Glutamatergic neuron (in vitro differentiated cells): ENCODE results near the gene MYO5A. TPM values are rescaled to one million over a fixed set of nuclear protein-coding genes. Genes with fewer than 3 reads are reported as not detected.

Source experiments
- DNase-seq: peaks from one replicate; pipeline ENCODE4 v3.0.0; 2022
- H3K27ac Mint-ChIP-seq: one replicate; pipeline ENCODE4 v1.8.0; 2020; ENCODE audit warnings: mild to moderate bottlenecking, mixed read lengths, inconsistent platforms; ENCODE audit not compliant: unreplicated experiment
- H3K27me3 Mint-ChIP-seq: one replicate; pipeline ENCODE4 v1.8.0; 2020; ENCODE audit warnings: mild to moderate bottlenecking, moderate library complexity, mixed read lengths, inconsistent platforms; ENCODE audit not compliant: unreplicated experiment
- H3K36me3 Mint-ChIP-seq: one replicate; pipeline ENCODE4 v1.8.0; 2020; ENCODE audit warnings: mild to moderate bottlenecking, mixed read lengths, inconsistent platforms; ENCODE audit not compliant: unreplicated experiment
- H3K4me1 Mint-ChIP-seq: one replicate; pipeline ENCODE4 v1.8.0; 2020; ENCODE audit warnings: mild to moderate bottlenecking, low read depth, mixed read lengths, inconsistent platforms; ENCODE audit not compliant: unreplicated experiment
- H3K4me3 Mint-ChIP-seq: one replicate; pipeline ENCODE4 v1.8.0; 2020; ENCODE audit warnings: mild to moderate bottlenecking, mixed read lengths, inconsistent platforms; ENCODE audit not compliant: unreplicated experiment
- H3K9me3 Mint-ChIP-seq: one replicate; pipeline ENCODE4 v1.8.0; 2020; ENCODE audit warnings: mild to moderate bottlenecking, moderate library complexity, mixed read lengths, inconsistent platforms; ENCODE audit not compliant: unreplicated experiment
- CTCF ChIP-seq: fragments of 200-600 bp; sonication (generic); IDR thresholded peaks from one replicate; pipeline ENCODE4 v1.5.0; 2021; ENCODE audit not compliant: partially characterized antibody, unreplicated experiment
- total RNA-seq: library from RNA; stranded (reverse); fragmentation: NEBNext Ultra II Directional; extraction: Animal tissue kit (Norgen Biotek cat#: 25700); gene quantifications from one replicate; pipeline ENCODE4 v1.2.1, GENCODE V29; 2021; ENCODE audit not compliant: unreplicated experiment

Gene MYO5A
- total RNA-seq, 1 donor from 2014 or later: 61.0 TPM

- DNase-seq: no peak
- Mint-ChIP-seq H3K27ac (no peak overlapping the region), H3K9me3 (no peaks in the 10 kb centered on the region), H3K4me3 (no peak overlapping the region), H3K36me3 (peaks cover 4% of the 10 kb centered on the region), H3K4me1 (peaks cover 6% of the 10 kb centered on the region), H3K27me3 (no peaks in the 10 kb centered on the region)
- no peak for TF ChIP-seq CTCF
Measured at GRCh38 chr15:52362497-52362896, 166.2 kb downstream of the MYO5A start.

GRCh38 chr15:52361975-52362494 lies 166.6 kb downstream of the MYO5A start:
- no peak overlapping the region for H3K4me3 Mint-ChIP-seq
- peaks cover 4% of the 10 kb centered on the region for H3K36me3 Mint-ChIP-seq
- no peaks in the 10 kb centered on the region for H3K27me3 Mint-ChIP-seq
- TF ChIP-seq CTCF: no peak
- DNase-seq: no peak
- H3K9me3 Mint-ChIP-seq: no peaks in the 10 kb centered on the region
- H3K27ac Mint-ChIP-seq: no peak overlapping the region
- H3K4me1 Mint-ChIP-seq: peaks cover 7% of the 10 kb centered on the region

DNA sequence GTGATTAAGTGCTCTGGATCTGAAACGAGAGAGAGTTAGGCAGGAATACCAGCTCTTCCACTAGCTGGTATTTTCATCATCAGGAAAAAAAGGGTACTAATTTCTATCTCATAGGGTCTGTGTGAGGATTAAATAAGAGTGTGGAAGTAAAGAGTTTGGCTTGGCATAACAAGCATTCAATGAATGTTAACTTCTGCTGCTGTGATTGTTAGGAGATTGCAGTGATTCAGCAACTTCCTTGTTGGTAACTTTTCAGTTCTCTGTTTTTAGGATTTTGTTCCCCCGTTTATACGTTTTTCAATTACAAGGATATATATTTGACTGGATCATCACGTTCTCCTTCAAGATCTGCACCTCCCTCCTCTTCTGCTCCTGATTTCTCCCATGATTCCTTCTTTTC lies 167.2 kb downstream of the MYO5A start:
- no peak for TF ChIP-seq CTCF
- peaks cover 7% of the 10 kb centered on the region for H3K4me1 Mint-ChIP-seq
- H3K27ac Mint-ChIP-seq: no peak overlapping the region
- H3K9me3 Mint-ChIP-seq: no peaks in the 10 kb centered on the region
- no peak overlapping the region for H3K4me3 Mint-ChIP-seq
- H3K27me3 Mint-ChIP-seq: no peaks in the 10 kb centered on the region
- no peak for DNase-seq
- H3K36me3 Mint-ChIP-seq: peaks cover 4% of the 10 kb centered on the region

DNA sequence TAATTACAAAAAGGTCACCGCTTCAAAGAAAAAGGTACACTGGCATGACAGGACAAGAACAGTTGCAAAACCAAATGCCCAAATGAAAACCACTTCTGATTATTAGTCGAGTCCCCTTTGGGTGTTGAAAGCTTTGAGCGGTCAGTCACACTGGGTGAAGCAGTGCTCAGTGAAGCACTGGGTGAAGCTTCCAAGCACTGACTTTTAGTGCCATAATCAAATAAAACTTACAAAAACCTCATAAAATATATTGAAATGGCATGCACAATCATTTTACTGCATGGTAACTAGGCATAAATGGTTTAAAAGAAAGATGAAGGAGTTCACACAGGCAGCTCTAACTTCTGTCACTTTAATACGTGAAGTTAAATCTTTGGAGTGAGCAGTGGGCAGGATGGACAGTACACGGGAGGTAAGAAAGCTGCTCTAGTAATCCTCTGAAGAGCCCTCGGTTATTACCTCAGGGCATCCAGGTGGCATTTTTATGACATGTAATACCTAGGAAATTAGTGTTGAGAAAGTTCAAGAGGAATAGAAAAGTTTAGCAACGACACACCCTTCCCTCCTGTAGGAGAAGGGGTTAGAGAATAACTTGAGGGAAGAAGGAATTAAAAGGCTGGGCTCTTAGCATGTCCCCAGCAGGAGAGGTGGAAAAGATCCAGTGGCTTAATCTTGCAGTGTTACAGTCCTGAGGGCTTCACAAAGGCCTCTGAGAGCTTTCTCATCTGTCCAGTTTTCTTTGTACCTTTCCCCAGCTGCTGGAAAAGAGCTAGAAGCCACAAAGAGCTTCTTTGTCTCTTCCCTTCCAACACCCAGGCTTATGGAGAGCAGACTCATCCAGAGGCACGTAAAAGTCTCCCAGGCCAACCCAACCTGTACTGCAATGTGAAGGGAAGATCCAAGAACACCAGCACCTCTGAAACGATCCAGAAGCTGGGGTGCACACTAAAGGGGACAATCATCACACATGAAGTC lies 168.2 kb downstream of the MYO5A start:
- Mint-ChIP-seq H3K4me1 (peaks cover 7% of the 10 kb centered on the region), H3K36me3 (peaks cover 4% of the 10 kb centered on the region), H3K9me3 (no peaks in the 10 kb centered on the region), H3K27ac (no peak overlapping the region), H3K27me3 (no peaks in the 10 kb centered on the region), H3K4me3 (no peak overlapping the region)
- no peak for TF ChIP-seq CTCF
- DNase-seq: no peak

GRCh38 chr15:52359722-52360121 lies 169.0 kb downstream of the MYO5A start:
- Mint-ChIP-seq H3K36me3 (peaks cover 4% of the 10 kb centered on the region), H3K9me3 (no peaks in the 10 kb centered on the region), H3K27ac (no peak overlapping the region), H3K4me1 (peaks cover 7% of the 10 kb centered on the region), H3K27me3 (no peaks in the 10 kb centered on the region), H3K4me3 (no peak overlapping the region)
- no peak for TF ChIP-seq CTCF
- DNase-seq: no peak
